Astrocyte (in vitro differentiated cells and primary cell): Measurements from ENCODE around the gene METTL9. TPM values are rescaled to one million over a fixed set of nuclear protein-coding genes. Genes with fewer than 3 reads are reported as not detected.

Experiments
- DNase-seq: peaks from one replicate; pipeline ENCODE4 v3.0.0-alpha.2; 2010; ENCODE audit warnings: low read depth
- FAIRE-seq: peaks from 2 replicates; lab custom pipeline; 2011; peaks lifted over from hg19 to GRCh38; lab: Jason Lieb, UNC
- H2AFZ ChIP-seq: 2 replicates; pipeline ENCODE4 v1.6.0; 2012; ENCODE audit warnings: low read depth, low read length, inconsistent platforms
- H3K27ac ChIP-seq: 2 replicates; pipeline ENCODE4 v1.5.1; 2011; ENCODE audit warnings: low read depth, low read length, inconsistent platforms
- H3K27me3 ChIP-seq: 2 replicates; pipeline ENCODE4 v1.6.0; 2011; ENCODE audit warnings: low read length, inconsistent platforms; ENCODE audit not compliant: insufficient read depth
- H3K36me3 ChIP-seq: 2 replicates; pipeline ENCODE4 v1.5.1; 2011; ENCODE audit warnings: low read length, inconsistent platforms; ENCODE audit not compliant: insufficient read depth
- H3K4me1 ChIP-seq: 2 replicates; pipeline ENCODE4 v1.5.1; 2011; ENCODE audit warnings: low read length, inconsistent platforms; ENCODE audit not compliant: insufficient read depth
- H3K4me2 ChIP-seq: 2 replicates; pipeline ENCODE4 v1.6.0; 2012; ENCODE audit warnings: low read length, inconsistent platforms
- H3K4me3 ChIP-seq: 2 replicates; pipeline ENCODE4 v1.5.1; 2011; ENCODE audit warnings: low read depth, mild to moderate bottlenecking, low read length, inconsistent platforms; ENCODE audit not compliant: insufficient read depth
- H3K79me2 ChIP-seq: 2 replicates; pipeline ENCODE4 v1.6.0; 2012; ENCODE audit warnings: mild to moderate bottlenecking, low read length, inconsistent platforms; ENCODE audit not compliant: insufficient read depth
- H3K9ac ChIP-seq: 2 replicates; pipeline ENCODE4 v1.6.0; 2012; ENCODE audit warnings: mild to moderate bottlenecking, low read length, inconsistent platforms
- H3K9me3 ChIP-seq: 2 replicates; pipeline ENCODE4 v1.5.1; 2012; ENCODE audit warnings: low read depth, mild to moderate bottlenecking, low read length, inconsistent platforms; ENCODE audit not compliant: insufficient read depth
- H4K20me1 ChIP-seq: 2 replicates; pipeline ENCODE4 v1.6.0; 2012; ENCODE audit warnings: low read length, inconsistent platforms; ENCODE audit not compliant: insufficient read depth
- H3K27ac Mint-ChIP-seq: one replicate; pipeline ENCODE4 v1.8.0; 2021; ENCODE audit warnings: mild to moderate bottlenecking, mixed read lengths; ENCODE audit not compliant: unreplicated experiment
- H3K27me3 Mint-ChIP-seq: one replicate; pipeline ENCODE4 v1.8.0; 2021; ENCODE audit warnings: low read depth, mixed read lengths; ENCODE audit not compliant: unreplicated experiment
- H3K36me3 Mint-ChIP-seq: one replicate; pipeline ENCODE4 v1.8.0; 2021; ENCODE audit warnings: low read depth, mixed read lengths; ENCODE audit not compliant: unreplicated experiment
- H3K4me1 Mint-ChIP-seq: one replicate; pipeline ENCODE4 v1.8.0; 2021; ENCODE audit warnings: low read depth, mixed read lengths; ENCODE audit not compliant: unreplicated experiment
- H3K4me3 Mint-ChIP-seq: one replicate; pipeline ENCODE4 v1.8.0; 2021; ENCODE audit warnings: mild to moderate bottlenecking, moderate library complexity, mixed read lengths; ENCODE audit not compliant: unreplicated experiment
- H3K9me3 Mint-ChIP-seq: one replicate; pipeline ENCODE4 v1.8.0; 2021; ENCODE audit warnings: mild to moderate bottlenecking, mixed read lengths; ENCODE audit not compliant: unreplicated experiment
- EZH2 ChIP-seq: IDR thresholded peaks from 2 replicates; pipeline ENCODE4 v1.6.1; 2012; ENCODE audit warnings: mild to moderate bottlenecking, low read length, inconsistent platforms; ENCODE audit not compliant: insufficient read depth
- total RNA-seq: library from RNA; stranded (reverse); gene quantifications from 2 replicates; pipeline ENCODE4 v1.2.1, GENCODE V29; 2021
- TF ChIP-seq, protein P1 (sequence below): IDR thresholded peaks from 2 replicates; pipeline ENCODE4 v1.5.1; 2011; ENCODE audit warnings: low read depth, mild to moderate bottlenecking, inconsistent platforms, low read length, moderate library complexity; ENCODE audit not compliant: insufficient read depth

Gene METTL9
- total RNA-seq, 1 donor from 2014 or later = 88.1 TPM

DNA sequence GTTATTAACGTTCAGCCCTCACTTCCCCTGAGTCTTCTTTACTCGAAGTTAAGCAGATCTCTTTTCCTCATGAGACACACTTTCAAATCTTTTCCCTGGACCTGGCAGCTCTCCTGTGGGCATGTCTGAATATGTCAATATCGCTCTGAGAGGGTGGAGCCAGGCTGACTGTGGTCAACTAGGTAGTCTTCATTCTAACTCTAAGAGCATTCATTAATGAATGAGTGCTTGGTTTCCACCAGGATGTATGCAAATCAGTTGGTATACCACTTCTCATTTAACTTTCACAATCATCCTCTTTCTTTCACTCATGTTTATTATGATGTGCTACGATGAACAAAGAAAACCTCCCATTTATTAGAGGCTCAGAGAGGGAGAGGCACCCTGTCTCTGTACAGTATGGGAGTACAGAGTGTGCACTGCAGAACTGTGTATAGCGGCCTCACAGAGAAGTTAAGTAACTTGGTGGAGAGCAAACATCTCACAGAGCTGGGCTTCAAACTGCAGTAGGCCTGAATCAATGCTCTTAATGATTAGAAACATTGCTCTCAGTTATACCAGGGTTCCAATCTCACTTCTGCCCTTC, 104.3 kb downstream of the METTL9 start:
- no peak for FAIRE-seq
- H2AFZ ChIP-seq = no peak overlapping the region
- no peaks in the 10 kb centered on the region for H4K20me1 ChIP-seq
- Mint-ChIP-seq H3K4me1 (no peaks in the 10 kb centered on the region), H3K36me3 (no peaks in the 10 kb centered on the region), H3K27me3 (peaks cover 2% of the 10 kb centered on the region), H3K9me3 (no peaks in the 10 kb centered on the region), H3K4me3 (no peak overlapping the region), H3K27ac (no peak overlapping the region)
- no peaks in the 10 kb centered on the region for H3K79me2 ChIP-seq
- DNase-seq = no peak
- no peak overlapping the region for H3K4me2 ChIP-seq
- TF ChIP-seq EZH2 = no peak
- no peak overlapping the region for H3K27ac ChIP-seq
- no peaks in the 10 kb centered on the region for H3K4me1 ChIP-seq
- no peak overlapping the region for H3K4me3 ChIP-seq
- H3K27me3 ChIP-seq = peaks cover 2% of the 10 kb centered on the region
- H3K9me3 ChIP-seq = no peaks in the 10 kb centered on the region
- H3K9ac ChIP-seq = no peak overlapping the region
- no peaks in the 10 kb centered on the region for H3K36me3 ChIP-seq

DNA sequence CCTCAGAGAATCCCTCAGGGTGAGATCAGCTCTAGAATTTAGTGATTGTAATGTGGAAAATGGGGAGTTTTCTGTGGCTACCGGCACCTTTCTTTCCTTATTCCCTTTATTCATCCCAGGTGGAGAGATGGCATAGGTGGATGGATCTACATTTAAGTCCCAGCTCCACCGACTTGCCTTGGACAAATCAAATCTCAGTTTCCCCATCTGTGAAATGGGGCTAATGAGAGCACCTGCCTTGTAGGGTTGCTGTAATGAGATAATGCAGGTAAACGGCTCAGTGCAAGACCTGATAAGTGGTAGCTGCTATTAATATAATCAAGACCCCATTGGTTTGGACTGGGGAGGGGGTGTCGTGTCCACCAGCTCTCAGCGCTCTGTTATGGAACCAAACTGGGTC, 104.9 kb downstream of the METTL9 start:
- Mint-ChIP-seq H3K4me1 (no peaks in the 10 kb centered on the region), H3K9me3 (no peaks in the 10 kb centered on the region), H3K27me3 (peaks cover 2% of the 10 kb centered on the region), H3K4me3 (no peak overlapping the region), H3K27ac (no peak overlapping the region), H3K36me3 (no peaks in the 10 kb centered on the region)
- no peak for FAIRE-seq
- Histone ChIP-seq H3K79me2 (no peaks in the 10 kb centered on the region), H3K4me2 (no peak overlapping the region), H3K27ac (no peak overlapping the region), H3K9ac (no peak overlapping the region), H3K27me3 (peaks cover 2% of the 10 kb centered on the region), H3K4me3 (no peak overlapping the region), H3K9me3 (no peaks in the 10 kb centered on the region), H3K36me3 (no peaks in the 10 kb centered on the region), H4K20me1 (no peaks in the 10 kb centered on the region), H3K4me1 (no peaks in the 10 kb centered on the region), H2AFZ (no peak overlapping the region)
- no peak for DNase-seq
- TF ChIP-seq, protein P1, sequence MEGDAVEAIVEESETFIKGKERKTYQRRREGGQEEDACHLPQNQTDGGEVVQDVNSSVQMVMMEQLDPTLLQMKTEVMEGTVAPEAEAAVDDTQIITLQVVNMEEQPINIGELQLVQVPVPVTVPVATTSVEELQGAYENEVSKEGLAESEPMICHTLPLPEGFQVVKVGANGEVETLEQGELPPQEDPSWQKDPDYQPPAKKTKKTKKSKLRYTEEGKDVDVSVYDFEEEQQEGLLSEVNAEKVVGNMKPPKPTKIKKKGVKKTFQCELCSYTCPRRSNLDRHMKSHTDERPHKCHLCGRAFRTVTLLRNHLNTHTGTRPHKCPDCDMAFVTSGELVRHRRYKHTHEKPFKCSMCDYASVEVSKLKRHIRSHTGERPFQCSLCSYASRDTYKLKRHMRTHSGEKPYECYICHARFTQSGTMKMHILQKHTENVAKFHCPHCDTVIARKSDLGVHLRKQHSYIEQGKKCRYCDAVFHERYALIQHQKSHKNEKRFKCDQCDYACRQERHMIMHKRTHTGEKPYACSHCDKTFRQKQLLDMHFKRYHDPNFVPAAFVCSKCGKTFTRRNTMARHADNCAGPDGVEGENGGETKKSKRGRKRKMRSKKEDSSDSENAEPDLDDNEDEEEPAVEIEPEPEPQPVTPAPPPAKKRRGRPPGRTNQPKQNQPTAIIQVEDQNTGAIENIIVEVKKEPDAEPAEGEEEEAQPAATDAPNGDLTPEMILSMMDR = no peak
- no peak for TF ChIP-seq EZH2

DNA sequence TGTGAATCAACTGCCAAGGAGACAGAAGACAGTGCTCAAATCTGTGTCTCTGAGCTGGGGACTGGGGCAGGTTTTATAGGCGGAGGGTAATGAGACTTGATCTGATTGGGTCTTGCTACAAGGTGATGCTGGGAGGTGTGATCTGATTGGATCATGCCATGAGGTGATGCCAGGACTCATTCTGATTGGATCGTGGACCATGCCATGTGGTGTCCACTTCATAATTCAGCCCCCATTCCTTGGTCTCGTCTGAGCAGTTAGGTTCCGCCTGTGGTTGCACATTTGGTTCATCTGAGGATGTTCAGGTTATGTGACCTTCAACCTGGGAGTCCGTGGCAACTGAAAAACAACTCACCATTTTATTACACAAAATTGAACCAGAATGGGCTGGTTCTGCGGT, 105.4 kb downstream of the METTL9 start:
- no peak overlapping the region for H3K4me3 ChIP-seq
- no peaks in the 10 kb centered on the region for H4K20me1 ChIP-seq
- no peak overlapping the region for H3K4me3 Mint-ChIP-seq
- TF ChIP-seq EZH2 = no peak
- TF ChIP-seq, protein P1 = no peak
- H3K9ac ChIP-seq = no peak overlapping the region
- H2AFZ ChIP-seq = no peak overlapping the region
- no peaks in the 10 kb centered on the region for H3K36me3 ChIP-seq
- no peak overlapping the region for H3K4me2 ChIP-seq
- H3K9me3 Mint-ChIP-seq = no peaks in the 10 kb centered on the region
- H3K4me1 Mint-ChIP-seq = no peaks in the 10 kb centered on the region
- no peaks in the 10 kb centered on the region for H3K9me3 ChIP-seq
- no peak for FAIRE-seq
- H3K27ac ChIP-seq = no peak overlapping the region
- H3K27me3 ChIP-seq = peaks cover 2% of the 10 kb centered on the region
- H3K27ac Mint-ChIP-seq = no peak overlapping the region
- no peaks in the 10 kb centered on the region for H3K79me2 ChIP-seq
- H3K4me1 ChIP-seq = no peaks in the 10 kb centered on the region
- DNase-seq = no peak
- H3K36me3 Mint-ChIP-seq = no peaks in the 10 kb centered on the region
- peaks cover 2% of the 10 kb centered on the region for H3K27me3 Mint-ChIP-seq

Other genes starting within 250 kb of the METTL9 start
- not detected in 2 replicates for gene IGSF6, start 53.0 kb downstream of the METTL9 start, total RNA-seq
- gene OTOA, start 64.4 kb downstream of the METTL9 start, total RNA-seq = 0.11 TPM in 1 of 2 replicates, not detected in the other